ENCODE results near the gene CRACR2A. TPM values are rescaled to one million over a fixed set of nuclear protein-coding genes. Genes with fewer than 3 reads are reported as not detected.

Gene CRACR2A
- total and polyA plus RNA-seq, 2 of the 8 experiments (the other 6 are each of a cell fraction or from before 2014, with no cell fraction given): 0.85 to 3.2 TPM

GRCh38 chr12:3645091-3645490, 107.8 kb downstream of the CRACR2A start:
- no peak overlapping the region for H3K18ac ChIP-seq (ENCODE audit: extremely low read depth, low read length)
- FAIRE-seq: no peak
- H3K9me3 ChIP-seq (ENCODE audit: insufficient read depth in 2 of 2, low read depth in 1 of 2, low read length in 1 of 2): no peaks in the 10 kb centered on the region
- DNase-seq (ENCODE audit: low read depth in 1 of 2, low spot score in 2 of 2): no peak
- no peak overlapping the region for H2AK5ac ChIP-seq (ENCODE audit: low read depth, low read length)
- no peaks in the 10 kb centered on the region for H4K20me1 ChIP-seq (replicated peaks in 1 of 2; ENCODE audit: control insufficient read depth in 1 of 2, insufficient read depth in 2 of 2, low read length in 2 of 2)
- no peak overlapping the region for H4K91ac ChIP-seq (replicated peaks; ENCODE audit: insufficient read length, low read length)
- POLR2A ChIA-PET (ENCODE audit: partially characterized antibody): no interaction called here
- no peaks in the 10 kb centered on the region for H3K79me2 ChIP-seq (ENCODE audit: control insufficient read depth in 1 of 2, insufficient read depth in 2 of 2, low read length in 2 of 2)
- 0 out of 7 replicates have a peak, but pooled peaks cover 0 to 2% (median 0%) of the 10 kb centered on the region in 4 experiments for H3K4me1 ChIP-seq (replicated peaks in 1 of 4; ENCODE audit: control insufficient read depth in 3 of 4, insufficient read depth in 4 of 4, low read length in 3 of 4)
- 78% methylated on average over 4 of the region's 4 CpGs; no CpG with 5 or more reads in 1 of the 2 experiments for WGBS, 2 experiments (ENCODE audit: extremely low coverage in 1 of 2, insufficient coverage in 1 of 2, insufficient read length in 1 of 2, insufficient replicate concordance in 2 of 2, low coverage in 1 of 2, low lambda C conversion rate in 2 of 2, missing lambda C conversion rate in 1 of 2)
- H3K27me3 ChIP-seq (replicated peaks in 1 of 4; ENCODE audit: control insufficient read depth in 3 of 4, extremely low read depth in 1 of 4, insufficient read depth in 3 of 4, low read length in 3 of 4): no peaks in the 10 kb centered on the region; a peak in 2 of 7 replicates
- H3K4me2 ChIP-seq (ENCODE audit: insufficient read depth in 1 of 2, low read depth in 2 of 2, low read length in 2 of 2): no peak overlapping the region
- no peak overlapping the region for H3K14ac ChIP-seq (ENCODE audit: insufficient read length)
- no peaks in the 10 kb centered on the region for H3K36me3 ChIP-seq (ENCODE audit: control insufficient read depth in 2 of 4, insufficient read depth in 4 of 4, low read length in 3 of 4)
- no peak overlapping the region for H2BK5ac ChIP-seq (ENCODE audit: low read depth, low read length)
- H4K8ac ChIP-seq (ENCODE audit: extremely low read depth, insufficient read depth, low read length): no peak overlapping the region
- no peak overlapping the region for H2BK120ac ChIP-seq (replicated peaks; ENCODE audit: low read depth, low read length)
- no peak overlapping the region for H3K27ac ChIP-seq (ENCODE audit: low read depth, low read length)
- H2BK20ac ChIP-seq (ENCODE audit: low read length): 0 out of 2 replicates have a peak overlapping the region, but pooled peaks have one; percentile 72
- H2AFZ ChIP-seq (ENCODE audit: low read length): no peak overlapping the region
- H4K5ac ChIP-seq (ENCODE audit: insufficient read length, low read depth, low read length): no peak overlapping the region
- H3K23ac ChIP-seq (ENCODE audit: insufficient read length): no peak overlapping the region
- H3K4me3 ChIP-seq (ENCODE audit: extremely low read depth in 1 of 4, insufficient read depth in 2 of 4, low read depth in 3 of 4, low read length in 4 of 4): no peak overlapping the region
- no peaks in the 10 kb centered on the region for H3K23me2 ChIP-seq (ENCODE audit: low read depth, low read length)
- no peak overlapping the region for H2BK12ac ChIP-seq (ENCODE audit: low read depth, low read length)
- no peak overlapping the region for H3K56ac ChIP-seq (replicated peaks; ENCODE audit: insufficient read length, low read depth, low read length)
- CTCF ChIA-PET (ENCODE audit: partially characterized antibody): interaction anchor here (3.8 kb wide), 1 partner anchor 14 kb away, joined by 21 read pairs; no protein-coding TSS in a partner anchor
- H3K79me1 ChIP-seq (ENCODE audit: low read depth, low read length): no peaks in the 10 kb centered on the region
- TF ChIP-seq KDM5A (IDR thresholded peaks at IDR 0.05; ENCODE audit: low read length): no peak
- no peak for TF ChIP-seq NANOG (IDR thresholded peaks at IDR 0.05; ENCODE audit: insufficient read depth, low read depth, low read length, poor library complexity, severe bottlenecking)
- TF ChIP-seq TCF12 (IDR thresholded peaks at IDR 0.05; ENCODE audit: low read depth, low read length): no peak
- H3K4ac ChIP-seq (replicated peaks; ENCODE audit: insufficient read length, low read depth, low read length): no peak overlapping the region
- H3K9ac ChIP-seq (replicated peaks in 1 of 4; ENCODE audit: extremely low read depth in 1 of 4, low read depth in 3 of 4, low read length in 3 of 4): no peak overlapping the region
- H2BK15ac ChIP-seq (ENCODE audit: low read length): no peak overlapping the region
